GM19324 (cell line): ENCODE data around the gene SRPK3.

Experiments used
- ATAC-seq: cut with Tn5 transposase; IDR thresholded peaks from one replicate; pipeline ENCODE4 v1.9.1; 2021; ENCODE audit warnings: mild to moderate bottlenecking, moderate library complexity; ENCODE audit not compliant: unreplicated experiment, low FRiP score

Gene SRPK3

DNA sequence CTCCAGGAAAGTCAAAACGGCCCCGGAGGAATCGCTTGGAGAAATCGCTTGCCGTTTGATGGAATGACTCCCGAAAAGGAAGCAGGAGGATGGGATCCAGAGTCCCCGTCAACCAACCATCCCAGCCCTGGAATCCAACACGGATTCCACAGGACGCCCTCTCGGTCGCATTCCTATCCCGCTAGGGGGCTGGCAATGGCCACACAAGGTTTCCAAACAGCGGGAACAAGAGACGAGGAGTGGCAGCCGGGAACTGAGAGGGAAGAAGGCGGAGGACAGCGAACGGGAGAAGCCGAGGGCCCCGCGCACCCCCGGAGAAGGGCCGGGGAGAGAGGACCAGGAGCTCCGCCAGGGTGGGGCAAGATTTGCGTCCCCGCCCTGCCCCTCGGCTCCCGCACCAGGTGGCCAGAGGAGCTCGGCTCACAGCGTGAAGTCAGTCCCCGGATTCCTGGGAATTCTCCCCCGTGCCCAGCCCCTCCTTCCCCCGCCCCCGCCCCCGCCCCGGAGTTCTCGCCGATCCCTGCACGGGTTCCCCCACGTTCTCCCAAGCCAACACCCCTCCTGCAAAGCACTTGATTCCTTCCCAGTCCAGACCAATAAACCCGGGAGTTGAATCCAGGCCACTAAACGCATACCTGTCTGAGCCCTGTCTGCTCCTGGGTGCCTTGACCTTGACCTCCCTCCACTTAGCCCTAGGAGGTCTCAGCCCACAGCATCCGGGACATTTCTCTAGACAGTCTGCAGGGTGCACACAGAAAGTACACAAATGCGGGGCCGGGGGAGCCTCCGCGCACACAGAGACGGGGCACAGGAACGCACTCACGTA lies 48.1 kb downstream of the SRPK3 start:
- ATAC-seq: no peak

DNA sequence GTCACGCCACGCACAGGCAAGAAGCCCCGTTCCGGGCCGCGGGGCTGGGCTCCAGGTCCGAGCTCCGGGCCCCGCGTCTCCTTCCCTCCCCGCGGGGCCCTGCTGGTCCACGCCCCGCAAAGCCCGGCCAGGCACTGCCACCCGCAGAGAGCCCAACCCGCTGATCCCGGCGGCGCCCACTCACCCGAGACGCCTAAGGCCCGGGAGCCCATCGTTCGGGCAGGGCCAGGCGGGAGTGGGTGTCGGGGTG lies 48.6 kb downstream of the SRPK3 start:
- ATAC-seq: no peak

DNA sequence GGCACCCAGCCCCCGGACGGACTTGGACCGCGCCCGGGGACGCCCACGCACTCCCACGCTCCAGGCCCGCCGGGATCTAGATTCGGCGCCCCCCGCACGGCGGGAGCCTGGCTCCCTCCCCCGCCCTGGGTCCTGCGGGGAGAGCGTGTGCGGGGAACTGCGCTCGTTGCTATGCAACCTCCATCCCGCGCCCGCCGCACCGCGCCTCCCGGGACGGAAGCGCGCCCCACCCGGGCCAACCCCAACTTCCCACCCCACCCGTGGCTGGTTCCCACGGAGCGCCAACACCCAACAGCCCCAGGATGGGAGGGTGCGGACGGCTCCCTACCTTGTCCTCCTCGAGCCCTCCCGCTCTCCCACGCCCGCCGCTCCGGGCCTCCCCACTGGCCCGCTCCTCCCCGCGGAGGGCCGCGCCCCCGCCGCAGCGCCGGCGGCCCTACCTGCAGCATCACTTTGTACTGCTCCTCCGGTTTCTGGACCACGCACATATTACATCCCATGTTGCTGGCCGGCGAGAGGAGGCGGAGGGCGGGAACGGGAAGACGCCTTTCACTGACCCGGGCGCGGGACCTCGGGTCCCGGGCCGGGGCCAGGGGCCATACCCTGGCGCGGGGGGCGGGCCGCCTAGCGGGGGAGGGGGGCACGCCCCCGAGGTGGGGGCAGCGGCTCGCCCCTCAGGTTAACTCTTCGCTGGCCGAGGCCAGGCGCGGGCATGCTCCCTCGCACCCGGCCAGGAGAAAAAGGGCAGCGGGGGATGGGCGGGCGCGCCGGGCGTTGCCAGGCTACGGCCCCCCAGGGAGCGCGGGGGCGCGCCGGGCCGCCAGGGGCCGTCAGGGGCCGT lies 49.2 kb downstream of the SRPK3 start, which contains the start of gene PDZD4:
Gene PDZD4, minus strand, starts transcription at position 746 of the 841 bp plus-strand sequence. Its CDS starts 246 bp downstream, at position 500.
- ATAC-seq: no peak

GRCh38 chrX:153830640-153831428 lies 50.0 kb downstream of the SRPK3 start:
- no peak for ATAC-seq

DNA sequence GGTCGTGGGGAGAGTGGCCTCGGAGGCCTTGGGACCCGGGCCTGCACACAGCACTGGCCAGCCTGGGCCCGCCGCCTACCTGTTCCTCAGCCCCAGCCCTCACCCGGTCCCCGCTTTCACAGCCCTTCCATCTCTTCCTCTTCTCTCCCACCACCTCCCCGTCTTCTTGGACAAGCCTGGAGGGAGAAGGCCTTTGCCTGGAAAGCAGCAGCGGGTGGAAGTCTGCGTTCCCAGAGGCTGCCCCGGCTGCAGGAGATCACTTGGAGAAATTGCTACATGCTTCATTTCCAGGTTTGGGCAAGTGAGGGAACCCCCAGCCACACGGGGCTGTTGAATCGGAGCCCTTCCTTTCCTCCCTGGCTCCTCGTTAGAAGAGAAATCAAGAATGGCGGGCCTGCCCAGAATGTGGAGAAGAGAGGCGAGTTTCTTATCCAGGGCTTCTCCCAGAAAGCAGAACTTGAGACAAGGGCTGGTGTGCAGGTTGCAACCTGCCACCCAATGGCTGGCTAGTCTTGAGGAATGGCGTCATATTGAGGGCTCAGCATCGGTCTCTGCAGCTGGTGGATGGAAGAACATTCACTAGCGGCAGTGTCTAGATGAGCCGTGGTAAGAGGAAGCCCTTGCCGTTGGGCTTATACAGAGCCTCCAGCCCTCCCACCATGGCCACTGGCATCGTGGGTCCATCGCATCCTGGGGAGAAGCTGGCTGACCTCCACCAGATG lies 50.7 kb downstream of the SRPK3 start:
- no peak for ATAC-seq

GRCh38 chrX:153832728-153833127 lies 51.9 kb downstream of the SRPK3 start:
- no peak for ATAC-seq
